GM21515 (cell line): Measurements from ENCODE around the gene RHOT2.
A peak's percentile ranks its signal among the peaks of the same experiment; 100 is the strongest.
"Not testable (repeated sequence)": the region's sequence is repeated elsewhere in the genome, so short reads cannot be mapped to it uniquely, and the experiment has no call there.

Experiments used
- ATAC-seq: cut with Tn5 transposase; IDR thresholded peaks from one replicate; pipeline ENCODE4 v1.9.1; 2021; ENCODE audit not compliant: unreplicated experiment

The RHOT2 gene

DNA sequence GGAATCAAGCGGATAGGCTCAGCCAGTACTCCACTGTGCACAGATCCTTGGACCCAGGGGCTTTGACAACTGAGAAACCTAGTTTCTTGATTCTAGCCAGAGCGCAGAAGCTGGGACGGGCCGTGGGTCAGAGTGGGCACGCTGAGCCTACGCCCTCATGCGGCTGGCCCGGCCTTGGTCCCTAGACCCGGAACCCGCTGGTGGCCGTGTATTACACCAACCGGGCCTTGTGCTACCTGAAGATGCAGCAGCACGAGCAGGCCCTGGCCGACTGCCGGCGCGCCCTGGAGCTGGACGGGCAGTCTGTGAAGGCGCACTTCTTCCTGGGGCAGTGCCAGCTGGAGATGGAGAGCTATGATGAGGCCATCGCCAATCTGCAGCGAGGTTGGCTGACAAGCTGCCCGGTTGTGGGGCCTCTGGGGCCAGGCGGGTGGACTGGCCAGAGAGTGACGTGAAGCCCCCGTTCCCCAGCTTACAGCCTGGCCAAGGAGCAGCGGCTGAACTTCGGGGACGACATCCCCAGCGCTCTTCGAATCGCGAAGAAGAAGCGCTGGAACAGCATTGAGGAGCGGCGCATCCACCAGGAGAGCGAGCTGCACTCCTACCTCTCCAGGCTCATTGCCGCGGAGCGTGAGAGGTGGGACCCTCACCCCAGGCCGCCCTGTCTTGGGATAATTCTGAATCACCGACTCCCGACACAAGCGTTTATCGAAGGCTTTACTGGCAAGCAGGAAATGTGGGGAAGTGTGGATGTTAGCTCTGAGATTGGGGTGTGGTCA is 13.2 kb downstream of the RHOT2 start:
- no peak for ATAC-seq

DNA sequence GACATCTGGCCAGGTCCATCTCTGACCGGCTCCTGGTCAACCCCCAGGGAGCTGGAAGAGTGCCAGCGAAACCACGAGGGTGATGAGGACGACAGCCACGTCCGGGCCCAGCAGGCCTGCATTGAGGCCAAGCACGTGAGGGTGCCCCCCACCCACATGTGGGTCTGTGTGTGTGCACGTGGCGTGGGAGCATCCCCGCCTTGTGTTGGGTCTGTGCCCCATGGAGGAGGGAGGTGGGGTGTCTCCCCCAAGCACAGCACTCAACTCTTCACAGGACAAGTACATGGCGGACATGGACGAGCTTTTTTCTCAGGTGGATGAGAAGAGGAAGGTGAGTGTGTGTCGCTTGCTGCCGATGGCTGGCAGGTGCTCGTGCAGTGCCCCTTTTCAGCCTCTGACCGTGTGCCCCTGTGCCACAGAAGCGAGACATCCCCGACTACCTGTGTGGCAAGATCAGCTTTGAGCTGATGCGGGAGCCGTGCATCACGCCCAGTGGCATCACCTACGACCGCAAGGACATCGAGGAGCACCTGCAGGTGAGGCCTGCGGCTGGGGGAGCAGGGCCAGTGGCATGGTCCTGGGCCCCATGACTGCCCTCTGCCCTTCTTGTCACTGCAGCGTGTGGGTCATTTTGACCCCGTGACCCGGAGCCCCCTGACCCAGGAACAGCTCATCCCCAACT is 14.0 kb downstream of the RHOT2 start:
- ATAC-seq = no peak

- ATAC-seq = no peak
These were observed 14.8 kb downstream of the RHOT2 start for GRCh38 chr16:682493-683395.

GRCh38 chr16:683396-684070 is 15.6 kb downstream of the RHOT2 start:
- no peak for ATAC-seq

DNA sequence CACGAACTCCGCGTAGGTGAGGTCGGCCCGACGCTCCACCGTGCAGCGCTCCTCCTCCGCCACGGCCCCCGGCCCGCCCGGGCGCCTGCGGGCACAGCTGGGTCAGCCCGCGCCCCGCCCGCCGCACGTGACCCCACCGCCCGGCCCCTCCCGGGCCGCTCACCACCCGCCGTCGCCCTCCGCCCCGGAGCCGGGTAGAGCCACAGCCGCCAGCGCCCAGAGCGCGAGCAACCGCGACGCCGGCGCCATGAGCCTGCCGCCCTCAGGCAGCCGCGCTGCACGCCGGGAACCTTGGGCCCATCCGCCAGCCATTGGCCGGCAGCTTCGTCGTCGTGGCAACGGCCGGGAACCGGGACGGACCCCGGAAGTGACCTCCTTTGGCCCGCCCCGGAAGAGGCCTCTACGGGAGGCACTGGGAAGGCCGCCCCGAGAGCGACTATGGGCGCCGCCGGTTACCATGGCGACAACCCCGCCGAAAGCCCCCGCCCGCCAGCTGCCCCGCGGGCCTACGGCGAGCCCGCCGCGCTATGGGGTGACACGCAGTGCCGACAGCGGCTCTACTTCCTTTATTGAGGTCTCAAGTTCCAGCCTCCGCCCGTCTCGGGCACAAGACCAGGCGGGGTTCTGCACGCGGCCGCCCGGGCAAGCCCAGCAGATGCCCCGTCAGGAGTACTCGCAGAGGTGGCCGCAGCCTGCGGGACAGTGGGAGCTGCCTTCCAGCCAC is 16.3 kb downstream of the RHOT2 start, which contains the start of gene JMJD8:
TSS of gene JMJD8 (minus strand) at position 264 of the 724 bp plus-strand sequence. CDS start at position 249, 15 bp downstream.
- peak; percentile 46 for ATAC-seq

DNA sequence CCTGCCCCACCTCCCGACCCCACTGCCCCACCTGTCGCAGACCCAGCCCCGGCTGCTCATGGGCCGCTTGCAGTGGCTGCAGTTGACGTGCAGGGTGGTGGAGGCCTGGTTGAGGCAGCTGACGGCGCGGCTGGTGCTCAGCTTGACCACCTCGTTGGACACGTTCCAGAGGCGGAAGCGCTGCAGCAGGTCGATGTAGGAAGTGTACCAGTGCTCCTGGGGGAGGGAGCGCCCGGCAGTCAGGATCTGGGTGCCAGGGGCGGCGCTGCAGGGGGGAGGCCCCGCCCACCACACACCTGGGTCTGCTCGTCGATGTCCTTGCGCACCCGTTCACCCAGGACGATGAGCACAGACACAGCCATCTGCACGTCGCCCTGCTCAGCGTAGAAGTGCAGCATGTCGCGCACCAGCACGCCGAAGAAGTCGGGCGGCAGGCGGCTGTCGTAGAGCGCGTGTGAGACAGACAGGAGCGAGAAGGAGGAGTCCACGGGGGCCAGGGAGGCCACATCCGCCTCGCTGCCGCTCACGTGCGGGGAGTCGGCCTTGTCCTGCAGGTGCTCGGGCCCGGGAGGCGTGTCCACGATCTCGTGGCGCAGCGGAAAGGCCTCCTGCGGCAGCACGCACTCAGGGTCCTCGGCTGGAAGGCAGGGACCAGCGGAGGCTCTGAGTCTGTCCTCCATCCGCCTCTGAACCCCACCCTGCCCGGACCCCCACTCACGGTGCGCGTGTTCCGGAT is 17.2 kb downstream of the RHOT2 start:
- no peak for ATAC-seq

GRCh38 chr16:685967-686366 is 18.0 kb downstream of the RHOT2 start:
- no peak for ATAC-seq

GRCh38 chr16:686459-687260 is 18.7 kb downstream of the RHOT2 start:
- ATAC-seq = no peak

- ATAC-seq = no peak
These were observed 19.6 kb downstream of the RHOT2 start for GRCh38 chr16:687499-687898.

DNA sequence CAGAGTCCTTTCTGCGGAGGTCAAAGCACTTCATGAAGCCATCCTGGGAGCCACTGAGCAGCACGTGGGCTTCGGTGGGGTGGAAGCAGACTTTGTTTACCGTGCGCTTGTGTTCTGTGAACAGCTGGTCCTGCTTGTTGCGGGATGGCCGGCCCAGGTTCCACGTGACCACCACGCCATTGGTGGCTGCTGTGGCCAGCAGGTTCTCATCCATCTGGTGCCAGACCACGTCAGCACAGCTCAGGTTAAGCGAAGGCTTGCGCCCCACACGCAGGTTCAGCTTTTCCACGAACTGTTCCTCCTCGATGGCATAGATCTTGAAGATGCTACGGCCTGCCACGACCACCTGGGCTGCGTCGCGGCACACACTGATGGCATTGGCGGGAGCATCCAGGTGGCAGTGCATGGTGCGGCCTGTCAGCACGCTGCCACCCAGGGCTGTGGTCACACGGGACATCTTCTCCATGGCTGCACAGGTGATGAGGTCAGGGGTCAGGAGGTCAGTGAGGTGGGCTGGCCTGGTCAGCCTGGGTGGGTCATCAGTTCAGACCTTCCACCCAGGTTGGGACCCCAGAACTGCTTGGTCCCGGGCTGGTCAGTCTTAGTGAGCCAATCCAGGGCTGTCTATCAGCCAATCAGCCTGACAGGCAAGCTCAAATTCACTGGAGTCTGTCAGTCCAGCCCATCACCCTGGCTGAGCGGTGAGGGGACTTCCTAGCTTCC is 21.4 kb downstream of the RHOT2 start:
- ATAC-seq = no peak

DNA sequence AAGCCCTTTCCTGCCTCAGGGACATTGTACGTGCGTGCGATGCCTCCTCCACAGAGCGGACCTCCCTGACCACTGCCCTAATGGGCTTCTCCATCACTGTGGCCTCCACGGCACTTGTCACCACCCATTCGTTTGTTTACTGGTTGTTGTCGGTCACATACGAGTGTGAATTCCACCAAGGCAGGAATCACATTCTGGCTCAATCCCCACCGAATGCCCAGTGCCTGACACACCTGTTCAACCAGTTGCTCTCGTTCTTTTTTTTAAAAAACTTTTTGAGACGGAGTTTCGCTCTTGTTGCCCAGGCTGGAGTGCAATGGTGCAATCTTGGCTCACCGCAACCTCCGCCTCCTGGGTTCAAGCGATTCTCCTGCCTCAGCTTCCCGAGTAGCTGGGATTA is 23.3 kb downstream of the RHOT2 start:
- ATAC-seq = not testable (repeated sequence)

- ATAC-seq = no peak
These were observed 24.6 kb downstream of the RHOT2 start for GRCh38 chr16:692356-693108.

DNA sequence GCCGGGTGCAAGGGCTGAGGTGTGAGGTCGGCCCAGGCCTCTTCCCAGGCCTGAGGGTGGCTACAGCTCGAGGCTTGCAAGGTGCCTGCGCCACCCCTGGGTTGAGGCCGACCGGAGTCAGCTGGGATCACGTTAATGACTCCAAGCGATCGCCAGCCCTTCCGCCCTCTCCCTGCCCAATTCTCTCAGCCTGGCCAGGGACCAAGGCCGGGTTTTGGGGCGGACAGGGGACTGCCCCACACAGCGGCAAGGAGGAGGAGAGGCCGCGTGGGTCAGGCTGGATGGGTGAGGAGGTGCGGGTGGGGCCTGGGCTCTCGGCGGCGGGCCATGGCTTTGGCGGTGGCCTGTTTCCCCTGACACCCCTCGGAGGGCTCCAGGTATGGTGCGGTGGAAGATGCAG is 25.4 kb downstream of the RHOT2 start:
- ATAC-seq = no peak

DNA sequence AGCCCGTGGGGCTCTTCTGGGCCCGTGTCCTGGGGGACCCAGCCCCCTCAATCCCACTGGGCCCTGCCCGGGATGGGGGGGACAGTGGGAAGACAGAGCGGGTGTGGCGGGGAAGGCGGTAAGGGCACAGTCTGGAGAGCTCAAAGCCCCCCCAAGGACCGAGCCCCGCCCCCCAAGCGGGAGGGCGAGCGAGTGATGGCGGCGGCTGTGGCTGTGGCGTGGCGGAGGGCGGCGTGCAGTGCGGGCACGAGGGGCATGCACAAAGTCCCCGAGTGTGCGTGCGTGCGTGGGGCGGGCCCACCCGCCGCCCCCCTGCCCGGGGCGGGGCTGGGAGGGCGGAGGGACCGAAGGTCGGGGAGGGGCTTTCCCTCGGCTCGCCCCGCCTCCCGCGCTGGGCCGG is 25.8 kb downstream of the RHOT2 start:
- ATAC-seq = no peak

GRCh38 chr16:694187-694862 is 26.4 kb downstream of the RHOT2 start:
- ATAC-seq = no peak

DNA sequence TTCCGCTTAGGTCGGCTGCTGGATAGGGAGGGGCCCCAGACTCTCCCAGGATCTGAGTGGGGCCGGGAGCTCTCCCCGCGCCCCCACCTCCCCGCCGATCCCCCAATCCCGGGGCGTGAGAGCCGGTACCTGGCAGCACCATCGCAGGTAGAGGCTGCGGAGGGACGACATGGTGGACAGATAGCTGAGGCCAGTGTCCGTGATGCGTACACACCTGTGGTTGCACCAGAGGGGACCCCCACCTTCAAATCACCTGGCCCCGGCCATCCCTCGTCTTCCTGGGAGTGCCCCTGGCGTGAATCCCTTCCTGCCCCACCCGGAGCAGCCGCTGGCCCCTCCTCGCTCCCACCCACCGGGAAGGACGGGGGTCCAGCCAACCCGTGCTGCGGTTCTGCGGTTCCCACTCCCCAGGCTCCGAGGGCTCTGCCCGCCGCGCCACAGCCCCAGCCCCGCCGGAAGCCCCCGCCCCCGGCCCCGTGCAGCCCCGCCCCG is 27.0 kb downstream of the RHOT2 start:
- ATAC-seq = no peak
